B cell (primary cell): ENCODE data around the gene CELSR3.

Experiments used
- CTCF ChIP-seq: fragments of 200-600 bp; IDR thresholded peaks from one replicate; pipeline ENCODE4 v1.8.0; 2022; ENCODE audit warnings: antibody characterized with exemption, mild to moderate bottlenecking
- EZH2 ChIP-seq: IDR thresholded peaks from 2 replicates; pipeline ENCODE4 v1.6.1; 2012; ENCODE audit warnings: borderline replicate concordance, low read depth, mild to moderate bottlenecking, moderate library complexity, low read length; ENCODE audit not compliant: insufficient read depth, poor library complexity, severe bottlenecking

DNA sequence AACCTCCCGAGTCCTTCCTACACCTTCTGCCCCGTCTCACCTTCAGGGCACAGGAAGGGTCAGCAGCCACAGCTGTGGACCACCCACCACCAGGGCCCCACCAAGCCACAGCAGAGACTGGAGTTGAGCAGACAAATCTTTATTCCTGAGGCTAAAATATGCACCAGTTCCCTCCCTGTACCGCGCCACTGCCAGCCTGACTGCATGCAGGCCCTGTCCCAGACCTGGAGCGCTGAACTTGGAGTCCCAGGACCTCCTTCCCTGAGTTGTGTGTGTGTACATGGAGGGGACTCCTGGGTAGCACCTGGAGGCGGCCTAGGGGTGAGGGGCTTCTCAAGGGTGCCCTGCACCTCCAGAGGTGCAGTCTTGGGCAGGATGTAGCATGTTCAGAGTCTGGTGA is 37.1 kb downstream of the CELSR3 start:
- TF ChIP-seq EZH2 = no peak
- no peak for TF ChIP-seq CTCF
